Trophoblast cell (in vitro differentiated cells and primary cell): ENCODE results near the gene AGBL1.

Experiments used
- DNase-seq, 2 donors: peaks; one replicate each; pipeline ENCODE4 v3.0.0-alpha.2; 2016
- H2AFZ ChIP-seq: 2 replicates; pipeline ENCODE4 v1.6.1; 2013; ENCODE audit warnings: low read length, moderate library complexity, mild to moderate bottlenecking; ENCODE audit not compliant: insufficient read depth, poor library complexity
- H2AK5ac ChIP-seq: 2 replicates; pipeline ENCODE4 v1.6.1; 2013; ENCODE audit warnings: mild to moderate bottlenecking, low read length
- H2BK120ac ChIP-seq: 2 replicates; pipeline ENCODE4 v1.6.1; 2013; ENCODE audit warnings: low read length, mild to moderate bottlenecking, moderate library complexity; ENCODE audit not compliant: insufficient read depth, poor library complexity
- H2BK12ac ChIP-seq: 2 replicates; pipeline ENCODE4 v1.6.1; 2013; ENCODE audit warnings: mild to moderate bottlenecking, low read length, moderate library complexity
- H2BK5ac ChIP-seq: 2 replicates; pipeline ENCODE4 v1.6.1; 2013; ENCODE audit warnings: low read length, low read depth, moderate library complexity, mild to moderate bottlenecking; ENCODE audit not compliant: poor library complexity
- H3K14ac ChIP-seq: 2 replicates; pipeline ENCODE4 v1.6.1; 2013; ENCODE audit warnings: mild to moderate bottlenecking, low read length
- H3K18ac ChIP-seq: 2 replicates; pipeline ENCODE4 v1.6.1; 2013; ENCODE audit warnings: mild to moderate bottlenecking, low read length
- H3K23ac ChIP-seq: 2 replicates; pipeline ENCODE4 v1.6.1; 2013; ENCODE audit warnings: low read length
- H3K27ac ChIP-seq: 2 replicates; pipeline ENCODE4 v1.5.1; 2013; ENCODE audit warnings: low read depth, mild to moderate bottlenecking, inconsistent platforms, low read length, moderate library complexity
- H3K27me3 ChIP-seq: 2 replicates; pipeline ENCODE4 v1.6.1; 2013; ENCODE audit warnings: inconsistent platforms, mild to moderate bottlenecking, low read length, moderate library complexity; ENCODE audit not compliant: insufficient read depth
- H3K36me3 ChIP-seq, 2 experiments: 1 replicate in 1 of 2; 2 replicates in 1 of 2; pipeline ENCODE4 v1.6.1; 2013; ENCODE audit warnings: low read length in 2 of 2, mild to moderate bottlenecking in 2 of 2, moderate library complexity in 1 of 2; ENCODE audit not compliant: insufficient read depth in 2 of 2, control insufficient read depth in 1 of 2
- H3K4ac ChIP-seq: 2 replicates; pipeline ENCODE4 v1.6.1; 2013; ENCODE audit warnings: low read depth, mild to moderate bottlenecking, low read length, moderate library complexity
- H3K4me1 ChIP-seq, 2 experiments: 1 replicate in 1 of 2; 2 replicates in 1 of 2; pipeline ENCODE4 v1.6.1; 2013; ENCODE audit warnings: low read length in 2 of 2, mild to moderate bottlenecking in 2 of 2, moderate library complexity in 1 of 2; ENCODE audit not compliant: insufficient read depth in 2 of 2, control insufficient read depth in 1 of 2
- H3K4me2 ChIP-seq: 2 replicates; pipeline ENCODE4 v1.6.1; 2013; ENCODE audit warnings: inconsistent platforms, mild to moderate bottlenecking, low read length, moderate library complexity
- H3K4me3 ChIP-seq: 2 replicates; pipeline ENCODE4 v1.5.1; 2013; ENCODE audit warnings: mild to moderate bottlenecking, low read depth, low read length, inconsistent platforms
- H3K79me1 ChIP-seq: one replicate; pipeline ENCODE4 v1.6.1; 2013; ENCODE audit warnings: low read length
- H3K79me2 ChIP-seq: 2 replicates; pipeline ENCODE4 v1.6.1; 2013; ENCODE audit warnings: low read length, mild to moderate bottlenecking; ENCODE audit not compliant: control insufficient read depth, insufficient read depth, poor library complexity
- H3K9ac ChIP-seq: 2 replicates; pipeline ENCODE4 v1.6.1; 2013; ENCODE audit warnings: mild to moderate bottlenecking, low read length
- H3K9me3 ChIP-seq: 2 replicates; pipeline ENCODE4 v1.6.1; 2013; ENCODE audit warnings: low read depth, mild to moderate bottlenecking, control low read depth, inconsistent platforms, low read length; ENCODE audit not compliant: insufficient read depth
- H4K12ac ChIP-seq: 2 replicates; pipeline ENCODE4 v1.6.1; 2013; ENCODE audit warnings: low read depth, mild to moderate bottlenecking, low read length, moderate library complexity
- H4K8ac ChIP-seq: 2 replicates; pipeline ENCODE4 v1.6.1; 2013; ENCODE audit warnings: low read depth, mild to moderate bottlenecking, low read length, moderate library complexity
- H4K91ac ChIP-seq: one replicate; pipeline ENCODE4 v1.6.1; 2013; ENCODE audit warnings: low read depth, mild to moderate bottlenecking, low read length, moderate library complexity
- WGBS: extraction: QIAGEN DNeasy Blood & Tissue Kit; methylation state at CpG from one replicate; pipeline ENCODE4 v1.1.7; 2013; ENCODE audit warnings: missing lambda C conversion rate; ENCODE audit not compliant: insufficient read length, insufficient coverage; ENCODE audit errors: extremely low coverage; 5-methylcytosine and 5-hydroxymethylcytosine counted together

The AGBL1 gene

GRCh38 chr15:86624261-86625036, 544.8 kb downstream of the AGBL1 start:
- H3K4me2 ChIP-seq: peak overlapping the region; percentile 36
- H4K12ac ChIP-seq: no peak overlapping the region
- no peak overlapping the region for H3K9ac ChIP-seq
- no peaks in the 10 kb centered on the region for H3K27me3 ChIP-seq
- no peak overlapping the region for H3K23ac ChIP-seq
- no peak overlapping the region for H2AK5ac ChIP-seq
- peak; percentile 89 to 93 for DNase-seq
- no peak overlapping the region for H3K4ac ChIP-seq
- no peaks in the 10 kb centered on the region for H3K9me3 ChIP-seq
- H3K18ac ChIP-seq: peak overlapping the region; percentile 47
- peaks cover 5 to 10% of the 10 kb centered on the region in 2 experiments for H3K4me1 ChIP-seq
- WGBS: no CpG with 5 or more reads among the region's 6 CpGs
- no peaks in the 10 kb centered on the region for H3K36me3 ChIP-seq
- no peaks in the 10 kb centered on the region for H3K79me2 ChIP-seq
- no peak overlapping the region for H2AFZ ChIP-seq
- no peak overlapping the region for H2BK5ac ChIP-seq
- H3K79me1 ChIP-seq: peaks cover 3% of the 10 kb centered on the region
- no peak overlapping the region for H3K27ac ChIP-seq
- H3K14ac ChIP-seq: no peak overlapping the region
- H2BK120ac ChIP-seq: no peak overlapping the region
- peak overlapping the region; percentile 62 for H2BK12ac ChIP-seq
- H3K4me3 ChIP-seq: no peak overlapping the region
- H4K91ac ChIP-seq: no peak overlapping the region
- H4K8ac ChIP-seq: no peak overlapping the region

GRCh38 chr15:86629409-86630356, 550.0 kb downstream of the AGBL1 start:
- Histone ChIP-seq H3K4me2 (no peak overlapping the region), H3K18ac (no peak overlapping the region), H4K91ac (no peak overlapping the region), H3K9ac (no peak overlapping the region), H3K4me1 (peaks cover 3% of the 10 kb centered on the region in 2 experiments), H2BK12ac (no peak overlapping the region), H3K23ac (no peak overlapping the region), H3K4ac (no peak overlapping the region), H4K8ac (no peak overlapping the region), H3K27me3 (no peaks in the 10 kb centered on the region), H2BK5ac (no peak overlapping the region), H3K14ac (no peak overlapping the region), H3K9me3 (no peaks in the 10 kb centered on the region), H2BK120ac (no peak overlapping the region), H2AK5ac (no peak overlapping the region), H3K27ac (no peak overlapping the region), H3K4me3 (no peak overlapping the region), H2AFZ (no peak overlapping the region), H4K12ac (no peak overlapping the region), H3K79me1 (peaks cover 3% of the 10 kb centered on the region), H3K79me2 (no peaks in the 10 kb centered on the region), H3K36me3 (no peaks in the 10 kb centered on the region)
- WGBS: no CpG with 5 or more reads among the region's 7 CpGs
- DNase-seq: no peak

DNA sequence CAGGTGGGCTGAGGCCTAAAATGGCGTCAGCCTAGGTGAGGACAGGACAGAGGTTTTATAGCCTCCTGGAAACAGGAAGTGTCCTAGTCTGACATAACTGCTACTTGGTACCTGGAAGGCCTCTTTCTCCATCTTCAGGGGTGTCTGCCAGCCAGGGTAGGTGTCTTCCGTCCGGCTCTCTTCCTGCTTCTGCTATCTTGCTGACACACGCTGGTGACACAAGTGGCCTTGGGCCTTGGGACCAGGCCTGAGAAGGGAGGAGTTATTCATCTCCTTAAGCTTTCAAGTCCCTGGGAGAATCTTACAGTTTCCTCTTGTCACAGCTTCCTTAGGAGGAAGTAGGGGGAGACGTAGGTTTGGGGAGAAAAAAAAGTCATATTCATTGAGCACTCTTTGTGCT, 551.3 kb downstream of the AGBL1 start:
- no CpG with 5 or more reads among the region's 5 CpGs for WGBS
- no peaks in the 10 kb centered on the region for H3K4me1 ChIP-seq
- H3K9ac ChIP-seq: no peak overlapping the region
- H4K12ac ChIP-seq: no peak overlapping the region
- no peaks in the 10 kb centered on the region for H3K79me2 ChIP-seq
- no peak overlapping the region for H3K27ac ChIP-seq
- no peak overlapping the region for H3K4me3 ChIP-seq
- no peak overlapping the region for H2AFZ ChIP-seq
- no peak overlapping the region for H2BK120ac ChIP-seq
- no peak overlapping the region for H2BK12ac ChIP-seq
- H4K91ac ChIP-seq: no peak overlapping the region
- H3K79me1 ChIP-seq: no peaks in the 10 kb centered on the region
- H2AK5ac ChIP-seq: no peak overlapping the region
- no peak overlapping the region for H2BK5ac ChIP-seq
- no peak overlapping the region for H4K8ac ChIP-seq
- no peak overlapping the region for H3K4me2 ChIP-seq
- no peak overlapping the region for H3K14ac ChIP-seq
- H3K36me3 ChIP-seq: no peaks in the 10 kb centered on the region
- no peak overlapping the region for H3K23ac ChIP-seq
- H3K27me3 ChIP-seq: no peaks in the 10 kb centered on the region
- H3K4ac ChIP-seq: no peak overlapping the region
- DNase-seq: no peak
- no peak overlapping the region for H3K18ac ChIP-seq
- H3K9me3 ChIP-seq: no peaks in the 10 kb centered on the region

GRCh38 chr15:86634146-86634545, 554.5 kb downstream of the AGBL1 start:
- no peaks in the 10 kb centered on the region for H3K4me1 ChIP-seq
- no peak overlapping the region for H3K27ac ChIP-seq
- no peak overlapping the region for H3K4me2 ChIP-seq
- H2AFZ ChIP-seq: no peak overlapping the region
- H2BK5ac ChIP-seq: no peak overlapping the region
- no peak overlapping the region for H4K91ac ChIP-seq
- H3K27me3 ChIP-seq: no peaks in the 10 kb centered on the region
- H4K8ac ChIP-seq: no peak overlapping the region
- H3K79me1 ChIP-seq: no peaks in the 10 kb centered on the region
- no peak overlapping the region for H3K23ac ChIP-seq
- H2AK5ac ChIP-seq: no peak overlapping the region
- H3K9ac ChIP-seq: no peak overlapping the region
- H4K12ac ChIP-seq: no peak overlapping the region
- no peaks in the 10 kb centered on the region for H3K79me2 ChIP-seq
- no peak overlapping the region for H3K4me3 ChIP-seq
- no peak for DNase-seq
- H2BK120ac ChIP-seq: no peak overlapping the region
- H3K36me3 ChIP-seq: no peaks in the 10 kb centered on the region
- no peak overlapping the region for H2BK12ac ChIP-seq
- no CpG with 5 or more reads among the region's 4 CpGs for whole genome bisulfite sequencing
- H3K4ac ChIP-seq: no peak overlapping the region
- H3K9me3 ChIP-seq: no peaks in the 10 kb centered on the region
- H3K14ac ChIP-seq: no peak overlapping the region
- no peak overlapping the region for H3K18ac ChIP-seq
